GM21390 (cell line): ENCODE results near the gene HARBI1.

ENCODE experiments used
- ATAC-seq: cut with Tn5 transposase; IDR thresholded peaks from one replicate; pipeline ENCODE4 v1.9.1; 2021; ENCODE audit not compliant: unreplicated experiment

Gene HARBI1

DNA sequence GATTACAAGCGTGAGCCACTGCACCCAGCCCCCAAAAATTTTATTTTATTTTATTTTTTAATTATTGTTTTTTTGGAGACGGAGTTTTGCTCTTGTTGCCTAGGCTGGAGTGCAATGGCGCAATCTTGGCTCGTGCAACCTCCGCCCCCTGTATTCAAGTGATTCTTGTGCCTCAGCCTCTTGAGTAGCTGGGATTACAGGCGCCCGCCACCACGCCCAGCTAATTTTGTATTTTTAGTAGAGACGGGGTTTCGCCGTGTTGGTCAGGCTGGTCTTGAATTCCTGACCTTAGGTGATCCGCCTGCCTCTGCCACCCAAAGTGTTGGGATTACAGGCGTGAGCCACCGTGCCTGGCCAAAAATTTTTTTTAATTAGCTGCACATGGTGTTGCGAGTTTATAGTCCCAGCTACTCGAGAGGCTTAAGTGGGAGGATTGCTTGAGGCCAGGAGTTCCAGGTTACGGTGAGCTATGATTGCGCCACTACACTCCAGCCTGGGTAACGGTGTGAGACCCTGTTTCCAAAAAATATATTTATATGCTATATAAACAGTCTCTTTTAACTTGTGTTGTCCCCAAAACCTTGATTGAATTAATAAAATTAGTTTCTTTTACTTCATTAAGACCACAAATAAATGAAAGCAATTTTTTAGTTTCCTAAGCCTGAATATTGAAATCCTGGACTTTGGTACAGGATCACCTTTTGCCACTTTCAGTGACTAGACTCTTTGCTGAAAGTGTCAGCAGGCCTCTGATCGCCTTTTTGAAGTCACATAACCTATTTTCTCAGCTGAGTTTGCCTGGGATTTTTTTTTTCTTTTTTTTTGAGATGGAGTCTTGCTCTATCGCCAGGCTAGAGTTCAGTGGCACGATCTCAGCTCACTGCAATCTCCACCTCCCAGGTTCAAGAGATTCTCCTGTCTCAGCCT is 16.5 kb upstream of the HARBI1 start:
- ATAC-seq = no peak

DNA sequence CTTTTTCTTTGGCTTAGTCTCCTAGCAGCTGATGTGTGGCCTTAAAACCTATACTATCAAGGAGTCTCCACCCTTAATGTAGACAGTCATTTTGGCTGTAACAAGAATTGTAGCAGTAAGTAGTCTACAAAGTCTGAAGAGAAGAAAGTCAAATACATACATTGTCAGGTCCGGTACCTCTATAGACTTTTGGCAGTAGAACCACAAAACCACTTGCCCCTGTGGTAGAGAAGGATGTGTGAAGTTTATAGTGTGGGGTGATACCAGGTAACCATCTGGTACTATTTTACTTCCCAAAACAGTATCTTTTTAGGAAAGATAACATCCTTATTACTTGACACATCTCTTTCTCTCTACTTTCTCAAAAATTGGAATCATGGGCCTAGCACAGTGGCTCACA is 15.5 kb upstream of the HARBI1 start:
- no peak for ATAC-seq

DNA sequence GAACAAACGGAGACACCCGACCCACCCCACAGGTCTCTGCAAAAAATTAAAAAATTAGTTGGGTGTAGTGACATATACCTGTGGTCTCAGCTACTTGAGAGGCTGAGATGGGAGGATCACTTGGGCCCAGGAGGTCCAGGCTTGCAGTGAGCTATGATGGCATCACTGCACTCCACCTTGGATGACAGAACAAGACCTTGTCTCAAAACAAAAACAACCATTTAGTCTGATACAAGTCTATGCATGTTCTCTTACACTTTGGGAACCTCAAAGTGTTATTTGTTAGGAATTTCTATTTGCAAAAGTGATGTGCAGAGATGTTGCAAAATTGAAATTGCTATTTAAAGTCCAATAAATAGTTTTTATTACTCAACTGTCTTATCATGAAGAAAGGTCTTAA is 14.6 kb upstream of the HARBI1 start:
- no peak for ATAC-seq

DNA sequence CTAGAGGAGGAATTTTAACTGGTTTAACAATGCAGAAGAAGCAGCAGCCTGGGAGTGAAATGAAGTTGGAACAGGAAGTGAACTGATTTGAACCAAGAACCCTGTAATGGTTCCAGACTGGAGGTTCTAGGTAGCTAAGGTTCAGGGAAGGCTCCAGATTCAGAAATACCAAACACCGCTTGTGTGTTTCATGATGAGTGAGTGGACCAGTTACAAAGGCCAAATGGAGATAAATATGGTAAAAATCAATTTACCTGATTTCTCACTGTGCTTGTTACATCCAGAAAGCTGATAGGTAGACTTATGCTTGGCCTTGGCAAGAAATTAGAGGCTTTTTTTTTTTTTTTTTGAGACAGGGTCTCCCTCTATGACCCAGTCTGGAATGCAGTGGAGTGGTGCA is 13.2 kb upstream of the HARBI1 start:
- no peak for ATAC-seq

DNA sequence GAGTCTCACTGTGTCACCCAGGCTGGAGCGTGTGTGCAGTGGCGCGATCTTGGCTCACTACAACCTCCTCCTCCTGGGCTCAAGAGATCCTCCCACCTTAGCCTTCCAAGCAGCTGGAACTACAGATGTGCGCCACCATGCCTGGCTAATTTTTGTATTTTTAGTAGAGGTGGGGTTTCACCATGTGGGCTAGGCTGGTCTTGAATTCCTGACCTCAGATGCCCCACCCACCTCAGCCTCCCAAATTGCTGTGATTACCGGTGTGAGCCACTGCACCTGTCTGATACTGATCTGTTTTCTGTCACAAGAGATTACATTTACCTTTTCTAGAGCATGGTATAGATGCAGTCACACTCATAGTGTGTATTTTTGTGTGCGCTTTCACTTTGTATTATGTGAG is 11.9 kb upstream of the HARBI1 start:
- ATAC-seq = no peak

DNA sequence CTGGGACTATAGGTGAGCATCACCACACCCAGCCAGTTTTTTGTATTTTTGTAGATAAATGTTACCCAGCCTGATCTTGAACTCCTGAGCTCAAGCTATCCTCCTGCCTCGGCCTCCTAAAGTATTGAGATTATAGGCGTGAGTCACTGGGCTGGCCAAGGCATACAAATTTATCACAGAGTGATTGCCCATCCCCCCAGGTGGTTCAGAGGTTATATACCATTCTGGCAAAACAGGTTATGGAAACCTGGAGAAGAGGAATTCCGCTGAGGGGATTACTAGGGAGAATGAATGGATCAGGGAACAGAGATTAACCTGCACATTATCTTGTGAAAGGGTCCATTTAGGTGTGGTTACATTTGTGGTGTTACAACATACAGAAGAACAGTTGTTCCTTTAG is 8.4 kb upstream of the HARBI1 start:
- no peak for ATAC-seq

DNA sequence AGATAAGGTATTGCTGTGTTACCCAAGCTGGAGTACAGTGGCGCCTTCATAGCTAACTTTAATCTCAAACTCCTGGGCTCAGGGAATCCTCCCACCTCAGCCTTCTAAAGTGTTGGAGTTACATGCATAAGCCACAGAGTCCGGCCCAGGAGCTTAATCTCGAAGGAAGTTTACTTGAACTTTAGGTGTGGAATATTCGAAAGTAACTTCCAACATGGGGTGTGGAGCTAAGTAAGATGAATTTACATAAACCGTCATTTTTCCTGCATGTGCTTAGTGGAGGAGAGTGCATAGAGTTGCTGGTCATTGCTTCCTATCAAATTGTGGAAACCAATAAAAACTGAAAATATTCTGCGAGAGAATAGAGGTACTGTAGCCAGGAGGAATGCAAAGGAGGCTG is 1.8 kb upstream of the HARBI1 start:
- ATAC-seq = no peak

DNA sequence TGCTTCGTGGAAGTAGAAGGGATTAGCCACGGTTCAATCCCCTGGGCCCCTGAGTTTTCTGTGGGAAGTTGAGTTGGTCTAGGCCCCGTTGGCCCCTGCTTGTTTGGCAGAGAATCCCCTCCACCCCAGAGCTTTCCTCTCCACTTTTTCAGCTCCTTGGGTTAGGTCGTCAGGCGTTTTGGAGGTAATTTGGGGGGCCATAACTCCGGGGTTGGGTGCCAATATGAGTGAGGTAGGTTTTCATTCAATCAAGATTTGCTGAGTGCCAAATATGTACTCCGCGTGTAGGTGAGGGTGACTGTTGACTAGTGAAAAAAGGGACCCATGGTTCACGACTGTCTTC is 916 bp upstream of the HARBI1 start:
- ATAC-seq = no peak

DNA sequence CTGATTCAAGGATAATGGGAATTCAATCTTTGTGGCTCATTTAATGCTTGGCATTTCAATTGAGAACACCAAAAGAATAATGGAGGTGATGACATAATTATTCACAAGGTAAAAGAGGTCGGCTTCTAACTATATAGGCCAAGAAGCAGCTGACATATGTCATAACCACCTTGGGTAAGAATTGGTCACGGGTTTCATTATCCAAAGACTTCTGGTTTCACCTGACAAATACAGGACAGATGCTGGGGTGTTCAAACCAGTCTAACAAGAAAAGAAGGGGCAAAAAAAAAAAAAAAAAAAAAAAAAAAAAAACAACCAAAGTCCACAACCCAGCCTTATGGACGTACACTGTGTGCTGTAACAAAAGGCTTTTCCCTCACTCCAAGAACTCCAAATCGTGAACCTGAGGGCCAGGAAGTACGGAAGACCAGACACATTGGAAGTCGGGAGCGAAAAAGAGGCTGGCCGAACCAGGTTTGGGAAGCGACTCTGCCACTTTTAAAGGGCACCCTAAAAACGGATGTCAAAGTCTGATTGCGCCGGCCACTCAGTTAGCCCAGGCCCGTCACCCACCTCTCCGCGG is 385 bp downstream of the HARBI1 start:
- ATAC-seq = no peak

DNA sequence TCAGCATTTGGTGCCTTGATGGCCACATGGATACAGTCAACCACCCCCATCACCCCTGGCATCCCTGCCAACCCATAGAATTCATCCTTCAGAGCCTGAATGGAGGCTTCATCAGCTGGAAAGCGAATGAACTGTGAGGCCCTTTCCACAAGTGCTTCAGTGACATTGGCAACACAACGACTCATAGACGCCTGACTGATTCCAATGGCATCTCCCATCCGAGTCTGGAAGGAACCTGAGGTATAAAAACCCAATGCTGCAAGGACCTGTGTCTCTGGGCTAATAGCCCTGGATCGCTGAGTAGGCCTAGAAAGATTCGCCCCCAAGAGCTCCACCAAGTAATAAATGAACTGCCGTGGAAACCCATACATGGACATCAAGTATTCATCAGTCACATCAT is 1.3 kb downstream of the HARBI1 start:
- no peak for ATAC-seq

DNA sequence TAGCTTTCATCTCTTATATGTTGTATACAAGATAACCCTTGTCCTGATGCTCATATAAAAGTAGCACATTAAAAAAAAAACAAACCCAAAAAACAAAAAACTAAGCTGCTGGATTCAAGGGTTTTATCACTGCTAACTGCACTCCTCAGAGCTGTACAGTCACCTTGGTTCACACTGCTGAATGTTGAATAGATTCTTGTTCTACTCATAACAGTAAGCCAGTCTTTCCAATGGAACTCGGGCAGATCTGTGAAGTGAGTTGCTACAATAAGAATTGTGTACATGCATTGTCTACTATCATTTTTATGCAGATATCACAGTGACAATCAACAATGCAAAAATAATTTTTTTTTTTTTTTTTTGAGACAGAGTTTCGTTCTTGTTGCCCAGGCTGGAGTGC is 4.7 kb downstream of the HARBI1 start:
- no peak for ATAC-seq

DNA sequence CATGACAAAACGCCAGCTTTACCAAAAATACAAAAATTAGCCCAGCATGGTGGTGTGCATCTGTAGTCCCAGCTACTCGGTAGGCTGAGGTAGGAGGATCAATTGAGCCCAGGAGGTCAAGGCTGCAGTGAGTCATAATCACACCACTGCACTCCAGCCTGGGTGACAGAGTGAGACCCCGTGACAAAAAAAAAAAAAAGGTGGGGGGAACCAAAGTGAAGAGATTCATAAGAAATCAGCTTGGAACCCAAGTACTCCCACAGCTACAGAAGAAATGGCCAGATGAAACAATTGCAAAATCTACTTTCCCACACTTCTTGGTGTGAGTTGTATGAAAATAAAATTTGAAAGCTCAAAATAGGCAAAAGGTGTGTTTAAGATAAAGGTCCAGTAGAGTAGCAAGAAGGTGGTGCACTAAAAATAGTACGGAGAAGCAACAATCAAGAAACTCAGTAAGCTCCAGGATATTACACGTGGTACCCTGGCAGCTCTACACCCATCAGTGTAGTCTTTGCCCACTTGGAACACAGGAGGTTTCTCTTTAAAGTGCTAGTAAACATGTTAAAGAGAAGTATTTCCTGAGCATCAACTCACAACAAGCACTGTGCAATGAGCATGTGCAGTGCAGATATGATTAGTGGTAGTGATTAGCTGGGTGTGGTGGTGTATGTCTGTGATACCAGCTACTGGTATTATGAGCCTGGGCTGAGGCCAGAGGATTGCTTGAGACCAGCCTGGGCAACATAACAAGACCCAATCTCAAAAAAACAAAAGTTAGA is 5.3 kb downstream of the HARBI1 start:
- ATAC-seq = no peak

DNA sequence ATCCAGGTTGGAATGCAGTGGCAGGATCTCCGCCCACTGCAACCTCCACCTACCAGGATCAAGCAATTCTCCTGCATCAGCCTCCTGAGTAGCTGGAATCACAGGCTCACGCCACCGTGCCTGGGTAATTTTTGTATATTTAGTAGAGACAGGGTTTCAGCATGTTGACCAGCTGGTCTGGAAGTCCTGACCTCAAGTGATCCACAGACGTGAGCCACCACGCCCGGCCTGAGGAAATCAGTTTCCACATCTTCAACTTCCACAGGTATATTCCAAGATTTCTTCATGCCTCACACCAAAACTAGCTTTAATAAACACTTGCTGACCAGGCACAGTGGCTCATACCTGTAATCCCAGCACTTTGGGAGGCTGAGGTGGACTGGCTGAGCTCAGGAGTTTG is 7.6 kb downstream of the HARBI1 start:
- ATAC-seq = no peak

DNA sequence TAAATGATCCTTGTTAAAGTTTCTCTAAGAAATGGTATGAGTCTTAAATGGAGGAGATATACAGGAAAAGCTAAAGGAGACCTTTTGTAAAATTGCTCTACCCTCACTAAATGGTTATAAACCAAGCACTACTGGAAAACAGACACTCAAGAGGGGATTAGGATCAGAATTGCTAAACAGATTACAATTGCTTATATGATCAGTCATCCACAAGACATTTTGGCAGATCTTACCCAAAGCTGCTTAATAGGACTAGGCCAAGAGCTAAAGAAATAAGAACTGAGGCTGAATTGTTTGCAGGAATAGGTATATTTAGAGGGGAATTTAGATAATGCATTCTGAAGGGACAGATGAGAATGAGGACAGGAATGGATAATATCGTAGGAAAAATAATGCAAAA is 9.5 kb downstream of the HARBI1 start:
- no peak for ATAC-seq

DNA sequence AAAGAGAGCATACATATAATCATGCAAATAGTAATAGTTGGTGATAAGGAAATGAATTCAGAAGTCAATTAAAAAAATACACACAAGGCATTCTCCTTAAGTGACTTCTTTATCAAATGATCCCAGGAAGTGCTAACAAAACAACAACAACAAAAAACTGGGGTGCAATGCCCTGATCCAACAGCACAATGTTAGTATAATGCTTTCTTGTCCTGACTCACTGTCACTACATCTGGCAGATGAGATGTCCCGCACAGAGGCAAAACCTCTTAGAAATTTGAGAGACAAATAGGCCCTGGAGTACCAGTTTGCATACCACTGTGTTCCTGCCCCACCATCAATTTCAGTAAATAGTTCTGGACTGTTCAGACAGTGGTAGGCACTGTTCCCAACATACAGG is 12.2 kb downstream of the HARBI1 start:
- ATAC-seq = no peak

DNA sequence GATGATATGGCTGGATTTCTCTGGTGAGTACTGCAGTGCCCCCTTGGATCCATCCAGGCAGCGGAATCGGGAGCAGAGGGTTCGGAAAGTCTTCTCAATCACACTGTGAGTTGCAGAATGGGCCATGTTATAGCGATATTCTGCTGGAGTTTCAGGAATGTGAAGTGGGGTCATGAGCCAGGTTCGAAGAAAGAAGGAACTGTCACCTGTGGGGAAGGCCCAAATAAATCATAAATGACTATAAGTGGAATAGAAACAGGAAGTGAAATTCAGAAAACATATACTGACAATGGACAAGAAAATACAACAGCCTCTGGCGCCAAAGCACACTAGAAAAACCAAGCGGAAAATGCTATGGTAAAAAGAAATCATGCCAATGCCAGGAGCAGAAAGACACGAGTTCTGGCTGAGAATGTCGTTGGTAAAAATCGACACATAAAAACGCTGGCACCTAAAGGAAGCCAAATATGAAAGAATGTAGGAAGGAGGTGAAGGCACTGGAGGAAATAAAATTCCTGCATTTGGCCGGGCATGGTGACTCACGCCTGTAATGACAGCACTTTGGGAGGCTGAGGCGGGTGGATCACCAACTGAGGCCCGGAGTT is 13.2 kb downstream of the HARBI1 start:
- ATAC-seq = no peak

DNA sequence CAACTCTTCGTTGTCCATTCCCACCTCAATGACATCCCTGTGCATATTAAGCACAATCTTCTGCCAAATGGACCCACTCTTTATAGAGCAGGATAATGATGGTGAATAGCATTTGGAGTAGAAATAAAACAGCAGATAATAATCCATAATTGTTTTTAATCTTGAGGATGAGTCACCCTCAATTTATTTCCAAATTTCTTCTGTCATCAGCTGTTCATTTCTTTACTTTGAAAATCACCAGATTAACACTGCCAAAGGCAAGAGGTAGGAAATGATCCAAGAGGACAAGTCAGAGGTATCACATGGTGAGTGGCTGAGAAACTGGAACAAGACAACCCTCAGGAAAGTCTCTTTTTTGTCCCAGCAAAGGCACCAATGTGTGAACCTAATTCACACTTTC is 15.9 kb downstream of the HARBI1 start:
- no peak for ATAC-seq

DNA sequence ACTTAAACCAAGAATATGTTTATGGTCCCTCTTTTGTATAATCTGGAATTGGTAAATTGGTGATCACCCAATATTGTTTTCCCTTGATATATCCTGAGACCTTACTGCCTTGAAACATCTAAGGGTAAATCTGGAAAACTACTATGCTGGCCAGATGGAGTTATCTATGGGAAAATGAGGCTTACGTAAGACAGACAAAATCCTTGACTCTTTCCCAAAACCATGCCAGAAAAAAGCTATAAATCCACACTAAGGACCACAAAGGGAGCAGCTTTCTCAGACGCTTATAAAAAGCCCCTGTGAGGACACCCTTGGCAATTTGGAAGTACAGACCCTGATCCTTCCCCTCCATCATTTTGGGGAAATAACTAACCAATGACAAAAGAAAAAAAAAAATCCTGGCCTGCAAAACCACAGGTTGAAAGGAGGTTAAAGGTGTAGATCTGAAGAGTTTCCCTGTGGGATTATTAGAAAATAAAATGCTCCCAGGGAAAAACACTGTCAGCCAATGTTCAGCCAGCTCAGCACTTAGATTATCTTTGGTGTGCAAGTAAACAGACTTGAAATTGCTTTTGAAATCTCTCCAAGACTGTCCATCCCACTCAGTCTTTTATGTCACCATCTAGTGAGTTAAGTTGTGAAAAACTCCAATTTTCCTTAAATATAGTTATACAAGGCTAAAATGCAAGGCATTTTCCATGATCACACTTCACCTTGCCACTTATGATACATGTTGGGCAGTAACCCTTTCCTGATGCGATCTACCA is 16.6 kb downstream of the HARBI1 start:
- no peak for ATAC-seq

DNA sequence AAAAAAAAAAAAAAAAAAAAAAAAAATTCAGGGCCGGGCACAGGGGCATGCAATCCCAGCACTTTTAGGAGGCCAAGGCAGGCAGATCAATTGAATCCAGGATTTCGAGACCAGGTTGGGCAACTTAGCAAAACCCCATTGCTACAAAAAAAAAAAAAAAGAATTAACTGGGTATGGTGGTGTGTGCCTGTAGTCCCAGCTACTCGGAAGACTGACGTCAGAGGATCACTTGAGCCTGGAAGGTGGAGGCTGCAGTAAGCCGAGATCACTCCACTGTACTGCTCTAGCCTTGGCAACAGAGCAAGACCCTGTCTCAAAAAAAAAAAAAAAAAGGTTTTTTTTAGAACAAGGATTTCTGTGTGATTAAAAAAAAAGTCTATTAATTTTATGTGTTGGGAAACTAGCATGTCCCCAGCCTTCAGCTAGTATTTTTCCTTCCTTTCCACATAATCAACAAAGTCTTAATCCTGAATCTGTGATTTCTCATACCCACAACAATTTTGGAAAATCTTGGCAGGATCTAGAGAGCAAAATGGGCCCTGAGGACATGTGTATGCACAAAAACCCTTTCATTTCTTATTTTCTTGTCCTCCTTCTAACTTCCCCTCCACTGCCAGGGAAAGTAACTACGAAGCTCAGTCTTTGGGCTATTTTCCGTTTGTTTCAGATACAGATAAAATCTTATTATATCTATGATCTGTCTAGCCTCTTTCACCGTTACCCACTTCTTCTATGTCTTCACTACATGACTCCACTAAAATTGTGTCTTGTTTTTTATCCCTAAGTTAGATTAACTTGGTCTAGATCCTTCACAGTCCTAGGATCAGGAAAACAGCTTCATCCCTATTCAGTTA is 17.5 kb downstream of the HARBI1 start:
- no peak for ATAC-seq

DNA sequence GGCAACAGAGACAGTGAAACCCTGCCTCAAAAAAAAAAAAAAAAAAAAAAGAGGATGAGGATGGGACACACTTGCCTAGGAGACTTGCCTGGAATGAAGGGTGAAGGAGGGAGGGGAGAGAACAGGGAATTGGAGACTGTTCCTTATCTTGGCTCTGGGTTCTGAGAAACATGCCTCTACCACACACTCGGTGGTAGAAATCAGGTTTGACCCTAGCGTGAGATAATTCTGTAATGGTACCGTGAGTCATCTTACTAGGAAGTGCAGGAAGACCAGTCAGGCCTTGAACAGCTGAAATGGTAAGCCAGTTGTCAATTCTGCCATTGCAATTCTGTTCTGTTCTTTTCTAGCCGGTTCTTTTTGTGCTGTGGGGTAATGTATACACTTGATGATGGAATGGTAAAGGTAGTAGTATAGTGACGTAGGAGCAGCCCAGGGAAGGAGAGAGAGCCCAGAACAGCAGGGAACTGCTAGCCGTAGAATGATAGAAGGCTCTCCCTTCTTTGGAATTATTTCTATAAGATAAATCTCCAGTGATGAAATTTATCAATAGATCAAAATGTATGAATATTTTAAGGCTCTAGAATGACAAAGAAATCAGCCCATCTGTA is 19.3 kb downstream of the HARBI1 start:
- ATAC-seq = no peak
